H1 (cell line): ENCODE results near the gene PDK1. TPM values are rescaled to one million over a fixed set of nuclear protein-coding genes. Genes with fewer than 3 reads are reported as not detected.

Experiments
- CTCF ChIA-PET: fragments of 300-600 bp; sonication (Branson Sonifier 250); formaldehyde crosslinking; loops from one replicate; lab custom pipeline; 2021; ENCODE audit not compliant: partially characterized antibody; lab: Charles Lee
- POLR2A ChIA-PET: fragments of 300-600 bp; sonication (Branson Sonifier 250); formaldehyde crosslinking; loops from one replicate; lab custom pipeline; 2021; ENCODE audit warnings: inconsistent platforms; ENCODE audit not compliant: partially characterized antibody; lab: Charles Lee
- DNase-seq, 2 experiments: peaks; one replicate each; pipeline versions ENCODE4 v3.0.0 to v3.0.0-alpha.2; 2010 to 2022; ENCODE audit warnings: low spot score in 2 of 2, low read depth in 1 of 2, mixed read lengths in 1 of 2
- FAIRE-seq: peaks from 2 replicates; lab custom pipeline; 2011; peaks lifted over from hg19 to GRCh38; lab: Jason Lieb, UNC
- H2AFZ ChIP-seq: 2 replicates; pipeline ENCODE4 v1.8.1; 2012; ENCODE audit warnings: low read length, inconsistent platforms
- H2AK5ac ChIP-seq: 2 replicates; pipeline ENCODE4 v1.6.1; 2013; ENCODE audit warnings: low read depth, low read length
- H2BK120ac ChIP-seq: replicated peaks from 2 replicates; pipeline ENCODE3; 2013; ENCODE audit warnings: low read depth, low read length, inconsistent platforms
- H2BK12ac ChIP-seq: 2 replicates; pipeline ENCODE4 v1.6.1; 2013; ENCODE audit warnings: low read depth, low read length
- H2BK15ac ChIP-seq: 2 replicates; pipeline ENCODE4 v1.6.1; 2013; ENCODE audit warnings: low read length
- H2BK20ac ChIP-seq: 2 replicates; pipeline ENCODE4 v1.6.1; 2013; ENCODE audit warnings: low read length
- H2BK5ac ChIP-seq: 2 replicates; pipeline ENCODE4 v1.6.1; 2013; ENCODE audit warnings: low read depth, low read length
- H3K14ac ChIP-seq: 2 replicates; pipeline ENCODE4 v1.6.1; 2013; ENCODE audit warnings: inconsistent platforms; ENCODE audit not compliant: insufficient read length
- H3K18ac ChIP-seq: 2 replicates; pipeline ENCODE4 v1.6.1; 2013; ENCODE audit warnings: low read length; ENCODE audit errors: extremely low read depth
- H3K23ac ChIP-seq: 2 replicates; pipeline ENCODE4 v1.6.1; 2013; ENCODE audit warnings: inconsistent platforms; ENCODE audit not compliant: insufficient read length
- H3K23me2 ChIP-seq: 2 replicates; pipeline ENCODE4 v1.6.1; 2013; ENCODE audit warnings: low read depth, low read length
- H3K27ac ChIP-seq: 2 replicates; pipeline ENCODE4 v1.6.1; 2011; ENCODE audit warnings: low read depth, low read length, inconsistent platforms
- H3K27me3 ChIP-seq, 4 experiments: replicated peaks in 1 of 4; 1 replicate in 1 of 4; 2 replicates in 3 of 4; pipeline versions ENCODE4 v1.6.1 to v1.8.1; 2011 to 2013; ENCODE audit warnings: low read length in 3 of 4, mild to moderate bottlenecking in 3 of 4, inconsistent platforms in 2 of 4, mixed read lengths in 2 of 4, moderate library complexity in 1 of 4; ENCODE audit not compliant: control insufficient read depth in 3 of 4, insufficient read depth in 3 of 4; ENCODE audit errors: extremely low read depth in 1 of 4
- H3K36me3 ChIP-seq, 4 experiments: 2 replicates each; pipeline versions ENCODE4 v1.6.1 to v1.8.1; 2011 to 2013; ENCODE audit warnings: mild to moderate bottlenecking in 4 of 4, low read length in 3 of 4, moderate library complexity in 2 of 4, control low read depth in 1 of 4, inconsistent platforms in 1 of 4; ENCODE audit not compliant: insufficient read depth in 4 of 4, control insufficient read depth in 2 of 4
- H3K4ac ChIP-seq: replicated peaks from 2 replicates; pipeline ENCODE3; 2013; ENCODE audit warnings: low read length, low read depth, mixed read lengths, inconsistent platforms; ENCODE audit not compliant: insufficient read length
- H3K4me1 ChIP-seq, 4 experiments: replicated peaks in 1 of 4; 1 replicate in 1 of 4; 2 replicates in 3 of 4; pipeline versions ENCODE4 v1.6.1 to v1.8.1; 2011 to 2013; ENCODE audit warnings: low read length in 3 of 4, inconsistent platforms in 2 of 4, mixed read lengths in 1 of 4; ENCODE audit not compliant: insufficient read depth in 4 of 4, control insufficient read depth in 3 of 4
- H3K4me2 ChIP-seq, 2 experiments: 2 replicates each; pipeline versions ENCODE4 v1.6.1 to v1.8.1; 2011 to 2013; ENCODE audit warnings: low read depth in 2 of 2, low read length in 2 of 2, control low read depth in 1 of 2, inconsistent platforms in 1 of 2, mild to moderate bottlenecking in 1 of 2; ENCODE audit not compliant: insufficient read depth in 1 of 2
- H3K4me3 ChIP-seq, 4 experiments: fragments of 200-600, 300-600 bp in 1 of 4; sonication (generic), shearing (Covaris generic), sonication (Bioruptor Twin) in 1 of 4; 2 replicates each; pipeline versions ENCODE4 v1.5.1 to v1.8.1; 2011 to 2016; ENCODE audit warnings: low read length in 4 of 4, low read depth in 3 of 4, control low read depth in 2 of 4, inconsistent platforms in 2 of 4, mild to moderate bottlenecking in 2 of 4, mixed read lengths in 1 of 4, moderate library complexity in 1 of 4; ENCODE audit not compliant: insufficient read depth in 2 of 4; ENCODE audit errors: extremely low read depth in 1 of 4
- H3K56ac ChIP-seq: replicated peaks from 2 replicates; pipeline ENCODE3; 2013; ENCODE audit warnings: low read depth, mild to moderate bottlenecking, mixed read lengths, low read length, inconsistent platforms; ENCODE audit not compliant: insufficient read length
- H3K79me1 ChIP-seq: 2 replicates; pipeline ENCODE4 v1.6.1; 2013; ENCODE audit warnings: low read depth, low read length, control low read depth
- H3K79me2 ChIP-seq, 2 experiments: 2 replicates each; pipeline versions ENCODE4 v1.6.1 to v1.8.1; 2012 to 2013; ENCODE audit warnings: low read length in 2 of 2, mild to moderate bottlenecking in 2 of 2, inconsistent platforms in 1 of 2; ENCODE audit not compliant: insufficient read depth in 2 of 2, control insufficient read depth in 1 of 2
- H3K9ac ChIP-seq, 4 experiments: replicated peaks in 1 of 4; 1 replicate in 1 of 4; 2 replicates in 3 of 4; pipeline versions ENCODE4 v1.6.1 to v1.8.1; 2011 to 2013; ENCODE audit warnings: low read depth in 3 of 4, low read length in 3 of 4, control low read depth in 2 of 4, mild to moderate bottlenecking in 2 of 4, moderate library complexity in 2 of 4, inconsistent platforms in 1 of 4; ENCODE audit errors: extremely low read depth in 1 of 4
- H3K9me3 ChIP-seq, 2 experiments: 2 replicates each; pipeline versions ENCODE4 v1.6.1 to v1.8.1; 2012 to 2013; ENCODE audit warnings: mild to moderate bottlenecking in 2 of 2, moderate library complexity in 2 of 2, control low read depth in 1 of 2, inconsistent platforms in 1 of 2, low read depth in 1 of 2, low read length in 1 of 2, mixed read lengths in 1 of 2; ENCODE audit not compliant: insufficient read depth in 2 of 2
- H4K20me1 ChIP-seq, 2 experiments: replicated peaks in 1 of 2; 2 replicates each; pipeline versions ENCODE3 to v1.8.1; 2011 to 2013; ENCODE audit warnings: inconsistent platforms in 2 of 2, low read length in 2 of 2, mild to moderate bottlenecking in 1 of 2; ENCODE audit not compliant: insufficient read depth in 2 of 2, control insufficient read depth in 1 of 2
- H4K5ac ChIP-seq: 2 replicates; pipeline ENCODE4 v1.6.1; 2013; ENCODE audit warnings: low read length, low read depth, mixed read lengths, inconsistent platforms; ENCODE audit not compliant: insufficient read length
- H4K8ac ChIP-seq: 2 replicates; pipeline ENCODE4 v1.8.0; 2013; ENCODE audit warnings: mild to moderate bottlenecking, moderate library complexity, low read length, inconsistent platforms; ENCODE audit not compliant: insufficient read depth; ENCODE audit errors: extremely low read depth
- H4K91ac ChIP-seq: replicated peaks from 2 replicates; pipeline ENCODE3; 2013; ENCODE audit warnings: low read length, mixed read lengths, inconsistent platforms; ENCODE audit not compliant: insufficient read length
- CREB1 ChIP-seq: IDR thresholded peaks from 2 replicates; pipeline ENCODE4 v1.6.1; 2012; ENCODE audit warnings: inconsistent platforms
- POU5F1 ChIP-seq: IDR thresholded peaks from 2 replicates; pipeline ENCODE4 v1.6.1; 2011; ENCODE audit warnings: low read depth, mild to moderate bottlenecking, low read length, moderate library complexity
- RAD21 ChIP-seq, 2 experiments: IDR thresholded peaks in 1 of 2; conservative IDR thresholded peaks in 1 of 2; 2 replicates each; pipeline ENCODE4 v1.6.1; 2011; ENCODE audit warnings: low read depth in 2 of 2, low read length in 2 of 2, improper control_type of control experiment in 1 of 2, inconsistent platforms in 1 of 2, mild to moderate bottlenecking in 1 of 2, moderate library complexity in 1 of 2
- TBP ChIP-seq: IDR thresholded peaks from 2 replicates; pipeline ENCODE4 v1.6.1; 2011; ENCODE audit warnings: low read depth, low read length, improper control_type of control experiment
- WGBS, 2 experiments: shearing (Covaris generic) in 1 of 2; methylation state at CpG; one replicate each; pipeline versions ENCODE4 v1.1.6 to v1.1.7; 2013 to 2015; ENCODE audit warnings: low lambda C conversion rate in 2 of 2, mixed read lengths in 2 of 2, inconsistent platforms in 1 of 2, low coverage in 1 of 2, missing lambda C conversion rate in 1 of 2; ENCODE audit not compliant: insufficient replicate concordance in 2 of 2, insufficient coverage in 1 of 2, insufficient read length in 1 of 2; ENCODE audit errors: extremely low coverage in 1 of 2, missing lambda C conversion rate in 1 of 2; 5-methylcytosine and 5-hydroxymethylcytosine counted together
- polyA plus RNA-seq, 7 experiments: library from polyadenylated mRNA; depleted of rRNA in 3 of 7; stranded (reverse) in 5 of 7; unstranded in 2 of 7; fragments of >200 nt in 5 of 7; fragments of 200-250 nt in 2 of 7; gene quantifications; 1 replicate in 5 of 7; 2 replicates in 1 of 7; 4 replicates in 1 of 7; pipeline versions ENCODE4 v1.2.1 to v1.2.3, GENCODE V29; 2011 to 2013; ENCODE audit warnings: missing spikeins in 2 of 7, mixed read lengths in 2 of 7
- total RNA-seq: library from RNA; stranded (reverse); fragmentation: NEBNext Ultra II Directional; extraction: Animal tissue kit (Norgen Biotek cat#: 25700); gene quantifications from 2 replicates; pipeline ENCODE4 v1.2.1, GENCODE V29; 2021

PDK1 gene
- total and polyA plus RNA-seq, 2 of the 8 experiments (the other 6 are each of a cell fraction or from before 2014, with no cell fraction given) = 18.2 to 21.9 TPM

DNA sequence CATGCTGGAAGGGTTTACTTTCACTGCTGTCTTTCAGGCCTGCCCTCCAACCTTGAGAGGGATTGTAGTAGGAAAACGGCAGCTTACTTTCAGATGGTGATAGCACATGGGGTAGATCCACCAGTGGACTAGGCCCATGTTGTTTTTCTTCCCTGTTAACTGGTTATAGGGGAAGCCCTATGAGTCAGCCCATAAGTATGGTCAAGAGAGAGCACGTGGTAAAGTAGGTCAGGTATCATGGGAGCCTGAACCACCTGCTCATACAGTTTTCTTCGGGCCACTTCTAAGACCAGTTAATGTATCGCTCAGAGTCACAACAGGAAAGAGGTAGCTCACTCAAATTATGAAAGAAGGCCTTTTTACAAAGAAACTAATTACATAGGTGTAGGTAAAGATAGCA is 33.0 kb downstream of the PDK1 start:
- Histone ChIP-seq H3K36me3 (peaks cover 10 to 57% (median 30%) of the 10 kb centered on the region in 4 experiments), H4K5ac (no peak overlapping the region), H4K20me1 (peaks cover 0 to 2% of the 10 kb centered on the region in 2 experiments)
- TF ChIP-seq POU5F1 (no peak), CREB1 (no peak), TBP (no peak), RAD21 (IDR thresholded peaks at IDR 0.05 in 1 of 2, conservative IDR thresholded peaks at IDR 0.05 in 1 of 2; ENCODE audit: low read depth in 2 of 2, low read length in 2 of 2) (no peak)
- TF ChIP-seq, all 59 proteins: peak for 0
- no peak overlapping the region for H3K4me3 ChIP-seq
- no peak overlapping the region for H2BK5ac ChIP-seq
- peaks cover 0 to 4% of the 10 kb centered on the region in 2 experiments; a peak in 1 of 4 replicates for H3K9me3 ChIP-seq
- no peak overlapping the region for H2BK15ac ChIP-seq
- 87% methylated on average over 4 of the region's 4 CpGs; no CpG with 5 or more reads in 1 of the 2 experiments for WGBS, 2 experiments
- FAIRE-seq (no peak), DNase-seq (no peak)
- POLR2A ChIA-PET = no interaction called here
- no peaks in the 10 kb centered on the region for H3K79me1 ChIP-seq
- H3K4ac ChIP-seq = no peak overlapping the region
- no peak overlapping the region for H2BK12ac ChIP-seq
- no peak overlapping the region for H2BK120ac ChIP-seq
- H2BK20ac ChIP-seq = no peak overlapping the region
- CTCF ChIA-PET = interaction anchor here (1.1 to 1.6 kb wide), 2 partner anchors 86 to 885 kb away, joined by 3 to 7 read pairs; no protein-coding TSS in a partner anchor
- no peak overlapping the region for H3K14ac ChIP-seq
- no peak overlapping the region for H3K27ac ChIP-seq
- H4K91ac ChIP-seq = no peak overlapping the region
- H3K79me2 ChIP-seq = no peaks in the 10 kb centered on the region; a peak in 1 of 4 replicates
- H3K9ac ChIP-seq = no peak overlapping the region
- no peak overlapping the region for H3K23ac ChIP-seq
- H3K23me2 ChIP-seq = no peaks in the 10 kb centered on the region
- H3K56ac ChIP-seq = no peak overlapping the region
- no peak overlapping the region for H2AFZ ChIP-seq
- no peaks in the 10 kb centered on the region for H3K4me1 ChIP-seq
- H4K8ac ChIP-seq = no peak overlapping the region
- no peaks in the 10 kb centered on the region for H3K27me3 ChIP-seq
- H3K4me2 ChIP-seq = no peak overlapping the region
- no peak overlapping the region for H2AK5ac ChIP-seq
- no peak overlapping the region for H3K18ac ChIP-seq
